ENCODE data around the gene AKAP5.

AKAP5 gene, protein sequence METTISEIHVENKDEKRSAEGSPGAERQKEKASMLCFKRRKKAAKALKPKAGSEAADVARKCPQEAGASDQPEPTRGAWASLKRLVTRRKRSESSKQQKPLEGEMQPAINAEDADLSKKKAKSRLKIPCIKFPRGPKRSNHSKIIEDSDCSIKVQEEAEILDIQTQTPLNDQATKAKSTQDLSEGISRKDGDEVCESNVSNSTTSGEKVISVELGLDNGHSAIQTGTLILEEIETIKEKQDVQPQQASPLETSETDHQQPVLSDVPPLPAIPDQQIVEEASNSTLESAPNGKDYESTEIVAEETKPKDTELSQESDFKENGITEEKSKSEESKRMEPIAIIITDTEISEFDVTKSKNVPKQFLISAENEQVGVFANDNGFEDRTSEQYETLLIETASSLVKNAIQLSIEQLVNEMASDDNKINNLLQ

GRCh38 chr14:64465191-64465822, at the start of gene AKAP5:
TSS of gene AKAP5 (plus strand) at chr14:64465499. CDS start at chr14:64468395, 2,896 bp downstream.
- peak in 56 of 58 donors; percentile 8 to 83 (median 61) for DNase-seq

GRCh38 chr14:64416348-64416932, 48.9 kb upstream of the AKAP5 start:
- DNase-seq = no peak

DNA sequence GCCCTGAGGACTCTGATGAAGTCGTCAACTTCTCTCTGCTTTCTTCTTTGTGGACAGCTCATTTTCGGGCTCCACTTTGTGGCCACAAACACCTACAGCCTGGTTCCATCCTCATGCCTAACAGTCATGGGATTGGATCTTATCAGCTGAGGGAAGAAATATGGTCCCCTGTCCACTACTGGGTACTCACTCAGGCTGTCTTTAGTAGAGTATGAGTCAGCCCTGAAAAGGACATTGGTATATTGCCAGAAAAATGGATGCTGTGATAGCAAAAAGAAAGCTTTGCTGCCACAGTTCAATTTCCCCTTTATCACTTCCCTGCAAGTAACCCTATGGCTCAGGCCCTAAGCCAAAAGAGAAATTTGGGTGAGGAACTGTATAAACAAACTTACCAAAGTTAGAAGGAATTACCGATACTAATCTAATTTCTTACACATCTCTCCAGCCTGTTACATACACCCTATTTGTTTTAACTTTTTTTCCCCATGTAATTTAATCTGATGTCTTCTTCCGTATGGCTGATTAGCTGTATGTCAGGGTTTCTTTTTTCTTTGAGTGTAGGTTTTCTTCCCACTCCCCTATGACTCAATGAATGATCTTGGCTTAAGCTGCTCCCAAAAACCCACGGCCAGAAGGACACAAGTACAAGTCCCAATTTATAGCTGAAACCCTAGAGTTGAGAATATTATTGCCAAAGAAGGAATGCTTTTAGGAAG, 48.1 kb upstream of the AKAP5 start:
- peak in 1 of 58 donors; percentile 18 for DNase-seq

GRCh38 chr14:64417771-64418125, 47.6 kb upstream of the AKAP5 start:
- DNase-seq = peak in 1 of 58 donors; percentile 17

DNA sequence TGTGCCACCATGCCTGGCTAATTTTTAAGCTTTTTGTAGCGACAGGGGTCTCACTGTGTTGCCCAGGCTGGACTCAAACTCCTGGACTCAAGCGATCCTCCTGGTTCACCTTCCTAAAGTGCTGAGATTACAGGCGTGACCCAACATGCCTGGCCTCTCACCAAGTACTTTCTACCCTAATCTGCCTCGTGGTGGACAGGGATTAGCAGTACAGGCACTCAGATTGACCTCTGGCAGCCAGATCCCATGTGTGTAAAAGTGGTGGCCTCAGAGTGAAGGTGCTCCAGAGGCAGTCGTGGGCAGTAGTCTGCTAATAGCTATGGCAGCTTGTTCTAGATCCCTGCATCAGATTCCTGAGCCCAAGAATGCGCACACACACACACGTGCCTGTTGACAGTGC, 46.3 kb upstream of the AKAP5 start:
- DNase-seq = no peak

DNA sequence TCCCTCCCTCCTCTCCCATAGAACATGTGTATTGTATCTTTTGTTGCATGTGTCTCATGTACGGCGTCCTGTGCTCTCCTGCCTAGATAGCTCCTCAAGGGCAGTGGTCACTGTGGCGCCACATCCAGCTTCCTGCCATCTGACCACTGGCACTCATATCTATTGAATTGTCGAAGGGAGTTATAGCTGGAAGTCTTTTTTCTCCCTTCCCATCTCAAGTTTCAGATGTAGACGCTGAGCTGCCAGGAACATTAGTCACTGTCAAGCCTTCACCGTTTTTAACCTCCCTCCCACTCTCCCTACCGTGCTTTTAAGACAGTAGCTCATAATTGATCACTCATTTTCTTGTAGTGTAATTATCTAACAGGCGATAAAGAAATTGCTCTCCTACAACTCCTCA, 44.1 kb upstream of the AKAP5 start:
- DNase-seq = peak in 6 of 58 donors; percentile 6 to 49 (median 27)

- no peak for DNase-seq
Observed at GRCh38 chr14:64422005-64422404, 43.3 kb upstream of the AKAP5 start.

GRCh38 chr14:64422756-64423155, 42.5 kb upstream of the AKAP5 start:
- DNase-seq = no peak

DNA sequence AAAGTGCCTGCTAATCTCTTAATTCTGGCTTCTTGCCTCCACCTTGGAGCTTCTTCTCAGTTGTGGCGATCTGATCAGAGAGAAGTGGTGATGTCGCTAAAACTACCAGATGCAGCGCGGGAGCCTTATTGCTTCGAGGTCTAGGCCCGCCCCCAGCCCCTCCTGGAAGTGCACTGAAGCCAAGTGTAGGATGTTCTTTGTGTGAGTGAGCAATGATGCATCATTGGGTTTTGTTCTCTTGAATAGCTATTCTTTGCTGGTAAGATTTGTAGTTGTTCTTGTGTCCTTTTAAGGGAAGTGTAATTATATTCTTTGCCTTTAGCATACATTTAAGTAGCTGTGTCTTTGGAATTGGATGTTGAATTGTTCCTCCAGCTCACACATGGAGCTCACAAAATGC, 41.3 kb upstream of the AKAP5 start:
- peak in 28 of 58 donors; percentile 6 to 79 (median 35) for DNase-seq

DNA sequence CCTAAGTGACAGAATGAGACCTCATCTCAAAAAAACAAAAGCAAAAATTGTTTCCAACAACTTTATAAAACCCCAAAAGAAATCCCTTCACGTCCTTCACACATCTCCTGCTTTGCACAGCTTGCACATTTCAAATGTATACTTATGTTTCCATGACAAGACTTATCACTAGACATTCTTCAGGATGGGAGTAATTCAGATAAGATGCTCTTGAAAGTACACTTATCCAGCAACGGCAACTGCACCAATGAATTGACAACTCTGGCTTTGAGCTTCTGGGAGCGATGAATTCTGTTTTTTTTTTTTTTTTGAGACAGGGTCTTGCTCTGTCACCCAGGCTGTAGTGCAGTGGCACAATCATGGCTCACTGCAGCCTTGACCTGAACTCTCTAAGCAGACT, 30.8 kb upstream of the AKAP5 start:
- no peak for DNase-seq

GRCh38 chr14:64438181-64438841, 27.0 kb upstream of the AKAP5 start:
- DNase-seq = peak in 3 of 58 donors; percentile 1 to 17 (median 8)

GRCh38 chr14:64439141-64439540, 26.2 kb upstream of the AKAP5 start:
- peak in 3 of 58 donors; percentile 10 to 31 (median 10) for DNase-seq

DNA sequence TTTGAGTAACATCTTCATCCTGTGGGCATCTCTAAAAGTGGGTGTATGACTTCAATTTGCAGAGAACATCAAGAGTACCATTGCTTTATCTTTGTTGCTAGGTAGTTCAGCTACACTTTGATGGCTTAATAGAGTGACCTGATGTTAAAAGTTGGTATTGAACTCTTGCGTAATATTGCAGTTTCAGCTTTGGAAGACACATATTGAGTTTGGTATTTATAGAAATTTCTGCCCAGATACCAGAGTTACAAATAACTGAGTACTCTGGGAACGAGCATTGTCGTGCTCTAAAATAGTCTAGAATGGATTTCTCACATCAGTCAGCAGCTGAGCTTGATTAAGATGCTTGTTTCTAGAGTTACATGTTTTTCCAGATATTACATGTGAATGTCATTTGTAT, 24.8 kb upstream of the AKAP5 start:
- no peak for DNase-seq

GRCh38 chr14:64442300-64442988, 22.9 kb upstream of the AKAP5 start:
- DNase-seq = peak in 1 of 58 donors; percentile 6

DNA sequence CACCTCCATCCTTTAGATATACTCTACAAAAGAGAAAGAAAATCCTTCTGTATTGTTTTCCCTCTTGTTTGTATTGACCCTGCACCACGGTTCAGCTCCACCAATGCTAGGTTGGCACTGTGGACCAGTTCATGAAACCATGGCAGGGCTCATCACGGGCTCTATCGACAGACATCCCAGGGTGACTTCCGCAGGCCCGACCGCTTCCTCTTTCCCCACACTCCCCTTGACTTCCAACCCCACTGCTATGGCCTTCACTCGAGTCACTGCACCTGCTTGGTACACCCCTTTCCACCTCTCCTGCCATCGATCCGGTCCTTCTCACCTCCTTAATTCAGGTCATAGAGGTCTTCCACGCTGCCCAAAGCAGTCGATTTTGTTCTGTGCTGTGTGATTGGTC, 21.2 kb upstream of the AKAP5 start:
- no peak for DNase-seq

- DNase-seq = peak in 6 of 58 donors; percentile 8 to 35 (median 24)
Observed at GRCh38 chr14:64444984-64445845, 20.1 kb upstream of the AKAP5 start.

GRCh38 chr14:64447876-64448670, 17.2 kb upstream of the AKAP5 start:
- no peak for DNase-seq

GRCh38 chr14:64450255-64450654, 15.0 kb upstream of the AKAP5 start:
- no peak for DNase-seq

DNA sequence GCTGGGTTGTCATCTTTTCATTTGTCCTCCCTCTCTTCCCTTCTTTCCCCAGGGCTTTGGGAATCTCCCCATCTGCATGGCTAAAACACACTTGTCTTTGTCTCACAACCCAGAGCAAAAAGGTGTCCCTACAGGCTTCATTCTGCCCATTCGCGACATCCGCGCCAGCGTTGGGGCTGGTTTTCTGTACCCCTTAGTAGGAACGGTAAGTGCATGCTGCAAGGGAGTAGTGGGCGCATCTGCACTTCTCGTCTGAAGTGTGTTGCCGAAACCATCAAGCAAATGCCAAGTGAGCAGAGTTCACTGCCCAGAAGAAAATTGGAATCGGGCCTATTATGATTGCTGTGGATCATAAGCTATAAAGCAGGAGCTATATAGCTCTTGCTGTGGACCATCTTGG, 10.6 kb upstream of the AKAP5 start:
- no peak for DNase-seq

All from anterior cingulate cortex (tissue), 58 donors.